Ramos (cell line): Measurements from ENCODE around the gene CFHR4.
"Not testable (repeated sequence)": the region's sequence is repeated elsewhere in the genome, so short reads cannot be mapped to it uniquely, and the experiment has no call there.

ENCODE experiments used
- in situ Hi-C: fragments of 300-500 bp; cut with MboI; formaldehyde crosslinking; loops from one replicate; pipeline ENCODE4 v1.14.3; 2022; ENCODE audit warnings: low sequenced_read_pairs; ENCODE audit not compliant: unreplicated experiment

Gene CFHR4

GRCh38 chr1:196933531-196934189 lies 45.8 kb downstream of the CFHR4 start:
- in situ Hi-C loops: no loop called here

- in situ Hi-C loops: not testable (repeated sequence)
These were observed 53.6 kb downstream of the CFHR4 start for GRCh38 chr1:196941474-196941873.

- in situ Hi-C loops: not testable (repeated sequence)
These were observed 55.7 kb downstream of the CFHR4 start, which contains the start of gene CFHR2 for GRCh38 chr1:196943568-196943967. TSS of gene CFHR2 (plus strand) at chr1:196943738. CDS start at chr1:196943881, 143 bp downstream.

- in situ Hi-C loops: no loop called here
These were observed 64.0 kb downstream of the CFHR4 start for GRCh38 chr1:196951711-196952394.

- in situ Hi-C loops: no loop called here
These were observed 66.9 kb downstream of the CFHR4 start for GRCh38 chr1:196954778-196955177.

- in situ Hi-C loops: no loop called here
These were observed 68.1 kb downstream of the CFHR4 start for GRCh38 chr1:196955926-196956325.

GRCh38 chr1:196960854-196961253 lies 73.0 kb downstream of the CFHR4 start:
- in situ Hi-C loops: no loop called here
